ENCODE results near the gene TRA2A.

- TF ChIP-seq, protein P1, sequence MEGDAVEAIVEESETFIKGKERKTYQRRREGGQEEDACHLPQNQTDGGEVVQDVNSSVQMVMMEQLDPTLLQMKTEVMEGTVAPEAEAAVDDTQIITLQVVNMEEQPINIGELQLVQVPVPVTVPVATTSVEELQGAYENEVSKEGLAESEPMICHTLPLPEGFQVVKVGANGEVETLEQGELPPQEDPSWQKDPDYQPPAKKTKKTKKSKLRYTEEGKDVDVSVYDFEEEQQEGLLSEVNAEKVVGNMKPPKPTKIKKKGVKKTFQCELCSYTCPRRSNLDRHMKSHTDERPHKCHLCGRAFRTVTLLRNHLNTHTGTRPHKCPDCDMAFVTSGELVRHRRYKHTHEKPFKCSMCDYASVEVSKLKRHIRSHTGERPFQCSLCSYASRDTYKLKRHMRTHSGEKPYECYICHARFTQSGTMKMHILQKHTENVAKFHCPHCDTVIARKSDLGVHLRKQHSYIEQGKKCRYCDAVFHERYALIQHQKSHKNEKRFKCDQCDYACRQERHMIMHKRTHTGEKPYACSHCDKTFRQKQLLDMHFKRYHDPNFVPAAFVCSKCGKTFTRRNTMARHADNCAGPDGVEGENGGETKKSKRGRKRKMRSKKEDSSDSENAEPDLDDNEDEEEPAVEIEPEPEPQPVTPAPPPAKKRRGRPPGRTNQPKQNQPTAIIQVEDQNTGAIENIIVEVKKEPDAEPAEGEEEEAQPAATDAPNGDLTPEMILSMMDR (IDR thresholded peaks at IDR 0.05) = no peak
- TF ChIP-seq POLR2AphosphoS5 (IDR thresholded peaks at IDR 0.05) = no peak
Observed at GRCh38 chr7:23469150-23469960, 62.4 kb downstream of the TRA2A start.

Measured in prostate gland (tissue), 2 donors.